Thymus (tissue), 11 donors: ENCODE results near the gene SYNE2. TPM values are rescaled to one million over a fixed set of nuclear protein-coding genes. Genes with fewer than 3 reads are reported as not detected.

ENCODE experiments used
- DNase-seq, 9 donors: peaks; one replicate each; pipeline ENCODE4 v3.0.0-alpha.2; 2013; ENCODE audit warnings: low spot score in 9 of 9, low read depth in 6 of 9, missing footprints in 1 of 9
- H3K27ac ChIP-seq, 2 donors: one replicate each; pipeline ENCODE4 v1.5.1; 2013; ENCODE audit warnings: control low read depth in 1 of 2, low read depth in 1 of 2, low read length in 1 of 2, mild to moderate bottlenecking in 1 of 2, moderate library complexity in 1 of 2
- H3K27me3 ChIP-seq, 2 donors: one replicate each; pipeline ENCODE4 v1.5.1; 2013; ENCODE audit warnings: low read length in 1 of 2; ENCODE audit not compliant: control insufficient read depth in 2 of 2, insufficient read depth in 1 of 2
- H3K36me3 ChIP-seq, 2 donors: one replicate each; pipeline ENCODE4 v1.5.1; 2013; ENCODE audit warnings: low read length in 1 of 2, mild to moderate bottlenecking in 1 of 2, moderate library complexity in 1 of 2; ENCODE audit not compliant: control insufficient read depth in 2 of 2, insufficient read depth in 2 of 2
- H3K4me1 ChIP-seq, 2 donors: one replicate each; pipeline ENCODE4 v1.5.1; 2013; ENCODE audit warnings: low read length in 2 of 2; ENCODE audit not compliant: control insufficient read depth in 2 of 2, insufficient read depth in 2 of 2
- H3K4me3 ChIP-seq, 2 donors: one replicate each; pipeline ENCODE4 v1.5.1; 2013; ENCODE audit warnings: low read length in 2 of 2, control low read depth in 1 of 2, mild to moderate bottlenecking in 1 of 2
- H3K9me3 ChIP-seq, 2 donors: one replicate each; pipeline ENCODE4 v1.5.1; 2013; ENCODE audit warnings: low read length in 1 of 2, mild to moderate bottlenecking in 1 of 2; ENCODE audit not compliant: control insufficient read depth in 2 of 2, insufficient read depth in 1 of 2
- polyA plus RNA-seq: library from polyadenylated mRNA; stranded (reverse); fragments of 200-250 nt; gene quantifications from one replicate; pipeline ENCODE4 v1.2.3, GENCODE V29; 2013
- total RNA-seq: library from RNA; stranded (reverse); fragments of 120-200 nt; gene quantifications from one replicate; pipeline ENCODE4 v1.2.4, GENCODE V29; 2013
- donor health status: healthy.

Gene SYNE2
- total and polyA plus RNA-seq, 2 donors, result 17.0 to 52.3 TPM

- Histone ChIP-seq H3K4me1 (no peaks in the 10 kb centered on the region), H3K9me3 (no peaks in the 10 kb centered on the region), H3K27ac (no peak overlapping the region), H3K27me3 (no peaks in the 10 kb centered on the region), H3K36me3 (peaks cover 0 to 8% of the 10 kb centered on the region in 2 donors), H3K4me3 (no peak overlapping the region)
- DNase-seq, result no peak
These were observed 419.2 kb downstream of the SYNE2 start for GRCh38 chr14:64272019-64272418.

Other genes starting within 250 kb of the SYNE2 start
- gene WDR89, start 211.1 kb upstream of the SYNE2 start, total RNA-seq, result 21.0 TPM
- gene WDR89, start 211.1 kb upstream of the SYNE2 start, polyA plus RNA-seq, result 17.0 TPM
- gene SGPP1, start 124.9 kb upstream of the SYNE2 start, total RNA-seq, result 12.6 TPM
- 21.0 TPM for gene SGPP1, start 124.9 kb upstream of the SYNE2 start, polyA plus RNA-seq